Astrocyte of the spinal cord (primary cell): ENCODE data around the gene NR3C1.

Experiments used
- DNase-seq: peaks from one replicate; pipeline ENCODE4 v3.0.0; 2011; ENCODE audit warnings: low read depth, low spot score
- H3K4me3 ChIP-seq: 2 replicates; pipeline ENCODE4 v1.5.1; 2011; ENCODE audit warnings: low read depth, mild to moderate bottlenecking, low read length, moderate library complexity
- in situ Hi-C: cut with HindIII; loops from 2 replicates; pipeline ENCODE4 v1.10.0; 2017; ENCODE audit warnings: low sequenced_read_pairs
- TF ChIP-seq, protein P1 (sequence below): IDR thresholded peaks from 2 replicates; pipeline ENCODE4 v1.5.1; 2012; ENCODE audit warnings: low read depth, mild to moderate bottlenecking, low read length, inconsistent platforms

The NR3C1 gene

DNA sequence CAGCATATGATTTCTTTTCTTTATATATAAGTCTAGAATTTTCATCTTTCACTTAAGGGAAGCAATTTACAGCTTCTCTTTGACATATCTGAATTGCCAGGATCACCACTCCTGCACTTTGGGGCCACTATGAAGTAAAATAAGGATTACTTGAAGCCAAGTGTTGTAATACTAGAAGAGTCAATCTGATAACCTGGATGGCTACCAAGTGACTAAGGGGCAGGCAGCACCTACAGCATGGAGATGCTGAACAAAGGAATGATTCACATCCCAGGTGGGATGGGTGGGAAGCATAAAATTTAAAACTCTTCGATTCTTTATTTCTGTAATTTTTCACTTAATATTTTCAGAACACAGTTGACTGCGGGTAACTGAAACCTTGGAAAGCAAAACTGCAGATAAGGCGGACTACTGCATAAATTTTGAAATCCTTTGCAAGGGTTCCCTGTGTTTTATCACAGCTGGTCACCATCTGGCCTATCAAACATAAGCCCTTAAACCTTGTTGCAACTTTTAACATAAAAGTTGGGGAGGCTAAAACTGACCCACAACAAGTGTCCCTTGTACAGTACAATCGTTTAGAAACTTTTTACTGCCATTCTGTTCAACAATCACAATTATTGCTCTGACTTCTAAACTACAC is 31.2 kb downstream of the NR3C1 start:
- DNase-seq: no peak
- in situ Hi-C loops: no loop called here

DNA sequence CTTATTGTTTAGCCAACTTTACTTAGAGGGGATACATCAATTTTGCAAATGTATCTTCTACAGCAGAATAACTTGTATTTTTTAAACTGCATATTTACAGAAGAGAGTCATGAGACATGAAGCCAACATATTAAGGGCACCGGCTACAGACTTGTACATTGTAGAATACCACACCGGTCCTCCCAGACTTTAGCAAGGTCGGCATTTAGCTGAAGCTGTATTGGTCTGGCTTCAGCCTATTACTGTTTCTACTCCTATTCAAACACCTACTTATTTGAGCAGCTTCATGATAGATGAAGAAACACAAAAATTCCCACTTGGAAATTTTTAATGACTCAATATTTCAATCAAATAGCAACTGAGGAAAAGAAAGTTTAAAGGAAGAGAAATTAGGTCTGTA is 33.0 kb downstream of the NR3C1 start:
- no peak overlapping the region for H3K4me3 ChIP-seq
- in situ Hi-C loops: no loop called here
- TF ChIP-seq, protein P1, sequence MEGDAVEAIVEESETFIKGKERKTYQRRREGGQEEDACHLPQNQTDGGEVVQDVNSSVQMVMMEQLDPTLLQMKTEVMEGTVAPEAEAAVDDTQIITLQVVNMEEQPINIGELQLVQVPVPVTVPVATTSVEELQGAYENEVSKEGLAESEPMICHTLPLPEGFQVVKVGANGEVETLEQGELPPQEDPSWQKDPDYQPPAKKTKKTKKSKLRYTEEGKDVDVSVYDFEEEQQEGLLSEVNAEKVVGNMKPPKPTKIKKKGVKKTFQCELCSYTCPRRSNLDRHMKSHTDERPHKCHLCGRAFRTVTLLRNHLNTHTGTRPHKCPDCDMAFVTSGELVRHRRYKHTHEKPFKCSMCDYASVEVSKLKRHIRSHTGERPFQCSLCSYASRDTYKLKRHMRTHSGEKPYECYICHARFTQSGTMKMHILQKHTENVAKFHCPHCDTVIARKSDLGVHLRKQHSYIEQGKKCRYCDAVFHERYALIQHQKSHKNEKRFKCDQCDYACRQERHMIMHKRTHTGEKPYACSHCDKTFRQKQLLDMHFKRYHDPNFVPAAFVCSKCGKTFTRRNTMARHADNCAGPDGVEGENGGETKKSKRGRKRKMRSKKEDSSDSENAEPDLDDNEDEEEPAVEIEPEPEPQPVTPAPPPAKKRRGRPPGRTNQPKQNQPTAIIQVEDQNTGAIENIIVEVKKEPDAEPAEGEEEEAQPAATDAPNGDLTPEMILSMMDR: no peak
- DNase-seq: no peak

More for the DNA sequence above, 31.2 kb downstream of the NR3C1 start:
- TF ChIP-seq, protein P1: no peak
- H3K4me3 ChIP-seq: no peak overlapping the region

DNA sequence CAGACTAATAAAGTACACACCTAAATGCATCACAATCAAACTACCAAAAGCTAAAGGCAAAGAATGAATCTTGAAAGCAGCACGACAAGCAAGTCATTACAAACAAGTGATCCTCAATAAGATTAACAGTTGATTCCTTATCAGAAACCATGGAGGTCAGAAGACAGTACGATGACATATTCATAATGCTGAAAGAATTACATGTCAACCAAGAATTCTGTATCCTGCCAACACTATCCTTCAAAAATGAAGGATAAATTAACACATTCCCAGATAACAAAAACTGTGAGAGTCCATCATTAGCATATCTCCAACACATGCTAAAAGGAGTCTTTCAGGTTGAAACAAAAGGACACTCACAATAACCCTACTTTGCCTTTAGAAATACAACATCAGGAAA is 39.4 kb downstream of the NR3C1 start:
- TF ChIP-seq, protein P1: no peak
- in situ Hi-C loops: no loop called here
- H3K4me3 ChIP-seq: no peak overlapping the region
- no peak for DNase-seq

DNA sequence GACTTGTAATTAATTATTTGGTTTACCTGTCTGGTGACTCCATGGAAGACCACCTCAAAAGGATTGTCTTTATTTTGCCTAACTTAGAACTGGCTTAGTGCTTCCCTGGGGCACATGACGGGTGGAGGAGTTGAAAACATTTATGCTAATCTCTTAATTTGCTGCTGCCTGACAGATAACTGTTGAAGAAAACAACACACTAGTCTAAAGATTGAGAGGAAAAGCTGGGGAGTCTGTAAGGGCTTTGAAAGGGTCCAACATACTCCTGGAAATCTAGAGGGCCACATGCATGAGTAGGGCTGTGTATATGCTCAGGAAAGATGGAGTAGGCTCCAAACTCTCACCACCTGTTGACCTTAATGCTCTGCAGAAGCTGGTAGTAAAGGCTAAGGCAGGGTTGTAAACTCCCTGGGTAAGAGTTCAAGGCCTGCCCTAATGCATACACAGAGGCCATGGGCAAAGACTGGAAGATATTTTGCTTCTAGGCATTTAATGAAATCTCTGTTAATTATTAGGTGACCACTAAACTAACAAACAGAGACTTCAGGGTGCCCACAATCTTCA is 40.7 kb downstream of the NR3C1 start:
- no peak for DNase-seq
- no peak overlapping the region for H3K4me3 ChIP-seq
- in situ Hi-C loops: no loop called here
- TF ChIP-seq, protein P1: no peak

DNA sequence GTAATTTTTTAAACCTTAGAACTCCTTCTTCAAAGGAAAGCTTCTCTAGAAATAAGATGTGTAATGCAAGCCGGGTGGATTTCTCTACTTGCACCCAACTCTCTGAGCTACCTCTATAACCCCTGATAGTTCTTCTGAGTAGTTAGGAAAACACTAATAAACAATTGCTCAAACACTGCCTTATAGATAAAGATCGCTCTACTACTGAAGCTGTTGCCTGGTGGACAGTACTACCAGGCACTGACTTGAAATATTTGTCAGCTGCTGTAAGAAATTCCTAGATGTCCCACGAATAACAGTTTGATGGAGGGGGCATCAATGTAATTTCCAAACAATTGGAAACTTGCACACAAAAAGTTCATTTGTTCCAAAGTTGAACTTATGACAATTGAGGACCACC is 42.0 kb downstream of the NR3C1 start:
- TF ChIP-seq, protein P1: no peak
- in situ Hi-C loops: no loop called here
- H3K4me3 ChIP-seq: no peak overlapping the region
- DNase-seq: no peak

DNA sequence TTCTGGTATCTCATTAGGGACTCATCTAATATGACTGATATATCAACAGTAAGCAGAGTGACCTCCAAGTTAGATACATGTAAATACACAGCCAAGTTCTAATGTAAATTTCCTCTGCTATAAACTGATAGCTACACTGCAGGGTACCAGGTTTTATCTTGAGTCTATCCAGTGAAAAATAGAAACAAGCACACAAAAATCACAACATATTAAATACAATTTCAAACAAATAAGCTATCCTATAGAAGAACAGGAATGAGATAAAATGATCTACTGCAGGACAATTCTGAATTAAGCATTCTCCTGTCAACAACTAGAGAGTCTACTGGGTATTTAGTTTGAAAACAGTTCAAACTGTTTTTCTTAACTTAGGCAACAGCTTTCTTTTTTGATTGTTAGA is 42.7 kb downstream of the NR3C1 start:
- DNase-seq: no peak
- H3K4me3 ChIP-seq: no peak overlapping the region
- TF ChIP-seq, protein P1: no peak

More for the DNA sequence above, 42.7 kb downstream of the NR3C1 start:
- in situ Hi-C loops: no loop called here
